GM21381 (cell line): ENCODE results near the gene FBXL15.
"Not testable (repeated sequence)": the region's sequence is repeated elsewhere in the genome, so short reads cannot be mapped to it uniquely, and the experiment has no call there.

Experiments
- ATAC-seq: cut with Tn5 transposase; IDR thresholded peaks from one replicate; pipeline ENCODE4 v1.9.1; 2021; ENCODE audit warnings: mild to moderate bottlenecking, moderate library complexity; ENCODE audit not compliant: unreplicated experiment

Gene FBXL15

GRCh38 chr10:102452672-102453340, 32.2 kb downstream of the FBXL15 start:
- ATAC-seq, result no peak

- ATAC-seq, result no peak
These were observed 32.9 kb downstream of the FBXL15 start for GRCh38 chr10:102453502-102453901.

GRCh38 chr10:102454662-102455487, 34.2 kb downstream of the FBXL15 start:
- ATAC-seq, result not testable (repeated sequence)

- ATAC-seq, result no peak
These were observed 35.3 kb downstream of the FBXL15 start for GRCh38 chr10:102455893-102456471.

- no peak for ATAC-seq
These were observed 37.0 kb downstream of the FBXL15 start for GRCh38 chr10:102457591-102458150.

GRCh38 chr10:102458656-102459055, 38.0 kb downstream of the FBXL15 start:
- ATAC-seq, result no peak

GRCh38 chr10:102460836-102461186, 40.2 kb downstream of the FBXL15 start:
- ATAC-seq, result peak; percentile 37

- peak; percentile 89 for ATAC-seq
These were observed 40.8 kb downstream of the FBXL15 start for GRCh38 chr10:102461187-102462054.

- ATAC-seq, result no peak
These were observed 41.9 kb downstream of the FBXL15 start for GRCh38 chr10:102462512-102463054.

GRCh38 chr10:102463983-102464382, 43.3 kb downstream of the FBXL15 start:
- ATAC-seq, result no peak

GRCh38 chr10:102465466-102465865, 44.8 kb downstream of the FBXL15 start:
- no peak for ATAC-seq

- ATAC-seq, result no peak
These were observed 46.7 kb downstream of the FBXL15 start for GRCh38 chr10:102467318-102467717.

GRCh38 chr10:102467971-102468438, 47.4 kb downstream of the FBXL15 start:
- ATAC-seq, result no peak

GRCh38 chr10:102468683-102469082, 48.0 kb downstream of the FBXL15 start:
- ATAC-seq, result no peak

- ATAC-seq, result no peak
These were observed 50.2 kb downstream of the FBXL15 start for GRCh38 chr10:102470579-102471546.
